ENCODE results near the gene SLC30A2.

Gene SLC30A2

DNA sequence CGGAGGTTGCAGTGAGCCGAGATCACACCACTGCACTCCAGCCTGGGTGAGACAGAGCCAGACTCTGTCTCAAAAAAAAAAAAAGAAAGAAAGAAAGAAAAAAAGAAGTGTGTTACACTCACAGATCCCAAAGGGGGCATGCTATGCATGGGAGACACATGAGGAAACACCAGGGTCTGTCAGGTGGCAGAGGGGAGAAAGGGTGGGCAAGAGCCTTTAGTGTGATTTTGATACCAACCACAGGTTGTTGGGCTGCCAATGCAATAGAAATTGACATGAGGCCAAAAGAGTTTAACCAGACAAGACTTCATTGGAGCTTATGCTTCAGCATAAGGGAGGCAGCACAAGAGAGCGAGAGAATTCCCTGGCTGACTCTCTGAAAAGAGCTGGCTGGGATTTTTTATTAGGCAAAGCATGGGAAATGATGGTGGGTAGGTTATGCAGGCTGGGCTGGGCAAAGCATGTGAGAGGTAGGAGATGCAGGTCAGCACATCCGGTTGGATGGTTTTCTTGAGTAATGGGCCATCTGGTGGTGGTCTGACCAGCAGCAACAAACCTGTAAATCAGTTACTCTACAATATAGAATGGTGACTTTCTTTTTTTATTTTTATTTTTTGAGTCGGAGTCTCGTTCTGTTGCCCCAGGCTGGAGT, 36.0 kb downstream of the SLC30A2 start:
- no peak for DNase-seq
- in situ Hi-C loops (cut with MboI; ENCODE audit: low pct_unique_long_range_greater_than_20kb, low sequenced_read_pairs), result no loop called here

DNA sequence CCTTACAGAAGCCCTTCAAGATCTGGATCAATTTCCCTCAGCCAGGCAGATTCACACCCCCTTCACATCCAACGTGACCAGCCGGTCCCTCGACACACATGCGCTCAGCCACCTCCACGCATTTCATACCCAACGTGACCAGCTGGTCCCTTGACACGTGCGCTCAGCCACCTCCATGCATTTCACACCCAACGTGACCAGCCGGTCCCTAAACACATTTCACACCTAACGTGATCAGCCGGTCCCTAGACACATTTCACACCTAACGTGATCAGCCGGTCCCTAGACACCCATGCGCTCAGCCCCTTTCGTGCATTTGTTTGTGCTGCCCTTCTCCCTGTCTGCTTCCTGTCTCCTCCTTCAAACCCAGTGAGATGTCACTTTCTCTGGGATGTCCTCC, 39.2 kb downstream of the SLC30A2 start:
- in situ Hi-C loops (cut with MboI; ENCODE audit: low pct_unique_long_range_greater_than_20kb, low sequenced_read_pairs), result no loop called here
- DNase-seq, result no peak

DNA sequence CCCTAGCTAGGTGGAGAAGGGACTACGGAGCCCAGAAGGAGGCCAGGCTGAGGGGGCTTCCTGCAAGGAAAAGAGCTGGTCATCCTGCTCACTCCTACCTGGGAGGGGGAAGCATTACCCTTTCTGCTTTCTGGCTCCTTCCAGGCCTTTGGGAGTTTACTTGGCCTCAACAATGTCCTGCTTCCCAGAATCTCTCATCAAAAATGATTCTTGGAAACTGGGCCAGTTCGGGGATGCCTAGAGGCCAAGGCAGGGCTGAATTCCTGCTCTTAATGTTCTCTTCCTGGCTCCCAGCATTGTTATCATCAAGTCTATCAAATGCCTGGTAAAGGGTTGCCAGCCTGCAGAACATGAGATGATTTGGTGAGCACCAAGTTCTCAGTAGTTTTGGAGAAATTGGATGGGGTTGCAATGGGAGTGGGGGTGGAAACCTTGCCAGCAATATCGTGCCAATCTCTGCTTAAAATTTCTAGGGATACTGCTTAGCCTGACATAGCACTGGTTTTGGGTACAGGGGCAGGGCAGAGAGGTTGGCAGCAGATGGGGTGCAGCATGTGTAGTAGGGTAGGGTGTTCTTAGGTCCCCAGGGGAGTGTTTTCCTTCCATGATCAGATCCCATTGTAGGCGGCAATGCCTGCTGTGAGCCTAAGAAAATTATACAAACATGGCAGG, 40.3 kb downstream of the SLC30A2 start:
- in situ Hi-C loops (cut with MboI; ENCODE audit: low pct_unique_long_range_greater_than_20kb, low sequenced_read_pairs), result no loop called here
- no peak for DNase-seq

DNA sequence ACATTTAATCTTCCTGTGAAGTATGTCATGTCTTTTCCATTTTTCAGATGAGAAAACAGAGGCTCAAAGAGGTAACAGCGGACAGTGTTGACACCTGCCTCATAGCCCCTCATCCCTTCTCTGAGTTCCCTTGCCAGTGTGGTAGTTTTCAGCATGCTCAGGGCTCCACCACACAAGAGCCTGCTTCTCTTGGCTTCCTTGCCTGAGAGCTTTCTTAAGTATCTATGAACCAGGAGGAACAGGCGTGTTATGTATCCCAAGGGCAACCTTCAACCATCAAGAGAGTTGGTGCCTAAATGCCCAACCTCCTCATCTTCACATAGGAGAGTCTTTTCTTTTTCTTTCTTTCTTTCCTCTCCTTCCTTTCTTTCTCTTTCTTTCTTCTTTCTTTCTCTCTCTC, 42.2 kb downstream of the SLC30A2 start:
- in situ Hi-C loops (cut with MboI; ENCODE audit: low pct_unique_long_range_greater_than_20kb, low sequenced_read_pairs), result no loop called here
- no peak for DNase-seq

GRCh38 chr1:26003262-26003661, 42.7 kb downstream of the SLC30A2 start:
- DNase-seq, result no peak
- in situ Hi-C loops (cut with MboI; ENCODE audit: low pct_unique_long_range_greater_than_20kb, low sequenced_read_pairs), result no loop called here

DNA sequence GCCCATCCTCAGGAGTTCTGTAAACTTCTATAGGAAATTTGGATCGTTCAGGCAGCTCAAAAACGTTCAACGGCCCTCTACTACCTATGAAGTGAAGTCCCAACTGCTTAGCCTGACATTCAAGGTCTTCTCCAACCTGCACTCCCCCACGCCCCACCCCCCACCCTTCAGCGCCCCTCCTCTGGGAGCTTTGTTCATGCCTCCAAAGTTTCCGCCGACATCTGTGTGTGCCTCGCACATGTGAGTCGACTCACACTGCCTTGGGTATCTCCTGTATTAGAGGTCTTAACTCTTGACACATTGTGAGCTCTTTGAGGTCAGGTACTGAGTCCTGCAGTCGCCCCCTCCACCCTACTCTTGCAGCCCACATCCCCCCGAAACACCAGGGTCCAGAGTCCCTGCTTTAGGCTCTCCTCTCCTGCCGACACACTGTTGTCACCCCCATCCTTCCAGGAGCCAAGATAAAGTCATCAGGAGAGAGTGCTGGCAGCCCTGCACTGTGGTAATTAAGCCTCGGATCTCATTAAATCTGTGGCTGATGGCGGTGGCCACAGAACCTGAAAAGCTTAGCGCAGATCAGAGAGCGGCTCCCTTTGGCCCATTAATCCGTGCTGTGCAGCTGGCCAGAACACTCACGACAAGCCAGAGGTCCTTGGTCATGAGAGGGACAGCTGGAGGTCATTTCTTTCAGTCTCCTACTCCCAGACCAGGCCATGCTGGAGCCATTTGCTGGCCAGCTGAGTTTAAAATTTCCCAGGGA, 46.7 kb downstream of the SLC30A2 start:
- in situ Hi-C loops (cut with MboI; ENCODE audit: low pct_unique_long_range_greater_than_20kb, low sequenced_read_pairs), result loop anchor here (10.0 kb wide), 1 partner anchor 104 kb away; no protein-coding TSS in a partner anchor
- no peak for DNase-seq

- in situ Hi-C loops (cut with MboI; ENCODE audit: low pct_unique_long_range_greater_than_20kb, low sequenced_read_pairs), result loop anchor here (10.0 kb wide), 1 partner anchor 103 kb away; no protein-coding TSS in a partner anchor
- DNase-seq, result peak; percentile 99
Measured at GRCh38 chr1:25997828-25998761, 47.8 kb downstream of the SLC30A2 start, which contains the start of gene PAFAH2. PAFAH2 (minus strand) TSS chr1:25998063; CDS start chr1:25990816, 7,247 bp downstream.

- peak; percentile 75 for DNase-seq
- in situ Hi-C loops (cut with MboI; ENCODE audit: low pct_unique_long_range_greater_than_20kb, low sequenced_read_pairs), result loop anchor here (10.0 kb wide), 1 partner anchor 102 kb away; no protein-coding TSS in a partner anchor
Measured at GRCh38 chr1:25996966-25997827, 48.7 kb downstream of the SLC30A2 start.

DNA sequence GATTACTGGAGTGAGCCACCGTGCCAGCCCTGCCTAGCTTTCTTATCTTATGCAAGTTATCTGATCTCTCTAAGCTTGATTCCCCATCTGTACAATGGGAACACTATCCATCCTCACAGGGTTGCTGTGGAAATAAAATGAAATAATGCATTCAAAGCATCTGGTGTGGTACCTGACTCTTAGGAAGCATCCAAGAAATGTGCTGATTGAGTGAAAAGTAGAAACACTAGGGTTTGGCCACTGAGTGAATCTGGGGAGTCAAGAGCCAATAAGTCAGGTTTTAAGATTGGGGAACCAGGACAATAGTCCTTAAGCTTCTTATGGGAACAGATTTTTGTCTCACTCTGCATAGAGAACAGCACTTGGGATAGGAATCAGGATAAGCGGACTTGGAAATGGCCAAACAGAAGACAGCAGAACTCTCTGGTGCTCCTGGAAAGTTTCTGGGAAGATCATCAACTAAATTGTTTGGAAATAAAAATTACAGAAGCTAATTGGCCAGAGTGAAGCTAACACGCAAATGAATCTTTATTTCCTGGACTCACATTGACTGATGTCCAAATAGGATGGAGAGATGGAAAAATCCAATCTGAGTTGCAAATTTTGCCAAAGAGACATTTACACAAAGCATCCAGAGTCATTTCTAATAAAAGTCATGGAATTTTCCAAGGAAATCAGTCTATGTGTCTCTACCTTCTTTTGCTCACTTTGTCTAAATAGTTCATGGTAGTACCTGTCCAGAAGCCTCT, 51.3 kb downstream of the SLC30A2 start:
- no peak for DNase-seq
- in situ Hi-C loops (cut with MboI; ENCODE audit: low pct_unique_long_range_greater_than_20kb, low sequenced_read_pairs), result loop anchor here (10.0 kb wide), 1 partner anchor 100 kb away; no protein-coding TSS in a partner anchor

DNA sequence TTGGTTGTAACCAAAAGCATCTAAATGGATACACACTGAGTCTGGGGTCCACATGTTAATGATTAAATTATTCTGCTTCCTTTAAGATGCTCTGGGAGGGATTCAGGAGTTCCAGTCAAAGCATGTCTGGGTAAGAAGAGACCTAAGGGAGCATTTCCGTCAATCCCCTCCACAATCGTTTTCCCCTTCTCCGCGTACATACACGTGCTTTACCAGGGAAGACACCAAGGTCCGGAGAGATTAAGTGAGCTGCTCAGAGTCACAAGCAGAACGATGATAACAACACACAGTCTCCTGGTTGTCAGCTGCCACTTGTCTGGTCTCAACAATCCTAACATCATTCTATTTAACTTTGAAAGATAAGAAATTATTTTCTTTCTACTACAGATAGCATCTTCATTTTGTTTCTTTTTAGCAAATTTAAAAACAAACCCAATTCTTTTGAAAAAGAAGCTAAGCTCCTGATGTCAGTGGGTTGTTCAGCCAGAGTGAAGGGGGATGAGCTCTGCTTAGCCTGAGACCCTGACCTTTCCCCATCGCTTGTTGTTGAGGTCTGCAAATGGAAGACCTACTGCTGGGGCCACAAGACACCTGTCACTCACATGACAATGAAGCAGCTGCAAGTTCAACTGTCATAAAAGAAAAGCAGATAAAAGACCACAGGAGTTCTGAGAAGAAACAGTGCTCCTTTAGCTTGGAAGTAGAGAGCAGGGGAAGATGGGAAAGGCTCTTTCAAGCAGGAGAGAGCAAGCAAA, 52.5 kb downstream of the SLC30A2 start:
- in situ Hi-C loops (cut with MboI; ENCODE audit: low pct_unique_long_range_greater_than_20kb, low sequenced_read_pairs), result loop anchor here (10.0 kb wide), 1 partner anchor 99 kb away; no protein-coding TSS in a partner anchor
- DNase-seq, result no peak

DNA sequence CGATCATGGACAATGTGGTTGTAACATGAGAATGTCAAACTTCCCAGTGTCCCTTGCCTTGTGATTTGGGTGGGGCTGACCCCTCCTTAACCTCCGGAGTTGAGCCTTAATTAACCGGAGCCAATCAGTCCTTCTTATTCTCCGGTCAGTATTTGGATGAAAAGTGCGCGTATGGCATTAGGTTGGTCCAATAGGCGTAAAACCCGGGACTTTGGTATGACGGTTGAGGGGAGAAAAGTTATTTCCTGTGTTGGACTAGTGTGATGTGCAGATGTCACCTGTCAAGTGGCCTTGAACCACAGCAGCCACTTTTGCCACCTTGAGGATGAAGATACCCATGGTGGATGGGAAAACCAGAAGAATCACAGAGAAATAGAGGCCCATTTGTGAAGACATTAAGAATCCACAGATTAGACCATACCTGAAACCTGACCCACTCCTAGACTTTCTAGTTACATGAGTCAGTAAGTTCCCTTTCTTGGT, 53.2 kb downstream of the SLC30A2 start:
- no peak for DNase-seq
- in situ Hi-C loops (cut with MboI; ENCODE audit: low pct_unique_long_range_greater_than_20kb, low sequenced_read_pairs), result loop anchor here (10.0 kb wide), 1 partner anchor 98 kb away; no protein-coding TSS in a partner anchor

GRCh38 chr1:25991937-25992688, 53.8 kb downstream of the SLC30A2 start:
- in situ Hi-C loops (cut with MboI; ENCODE audit: low pct_unique_long_range_greater_than_20kb, low sequenced_read_pairs), result loop anchor here (10.0 kb wide), 1 partner anchor 97 kb away; no protein-coding TSS in a partner anchor
- DNase-seq, result peak; percentile 45

- DNase-seq, result peak; percentile 77
- in situ Hi-C loops (cut with MboI; ENCODE audit: low pct_unique_long_range_greater_than_20kb, low sequenced_read_pairs), result loop anchor here (10.0 kb wide), 1 partner anchor 96 kb away; no protein-coding TSS in a partner anchor
Measured at GRCh38 chr1:25990702-25991395, 55.1 kb downstream of the SLC30A2 start.

DNA sequence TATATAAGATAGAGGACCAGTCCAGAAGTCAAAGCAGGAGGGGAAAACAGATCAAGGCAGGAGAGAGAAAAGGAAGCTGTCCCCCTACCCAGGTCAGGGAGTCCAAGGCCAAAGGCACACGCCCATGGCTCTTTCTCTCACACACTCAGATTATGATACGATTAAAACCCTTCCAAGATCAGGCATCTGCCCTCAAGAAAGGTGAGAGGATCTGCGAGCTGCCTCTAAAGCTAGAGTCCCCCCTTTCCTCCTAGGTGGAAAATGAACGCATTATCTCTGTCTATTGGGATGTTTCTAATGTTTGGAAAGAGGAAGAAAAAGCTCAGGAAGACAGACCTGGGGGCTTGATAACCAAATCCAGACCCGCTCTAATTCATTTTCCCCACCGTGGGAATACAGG, 55.7 kb downstream of the SLC30A2 start:
- in situ Hi-C loops (cut with MboI; ENCODE audit: low pct_unique_long_range_greater_than_20kb, low sequenced_read_pairs), result loop anchor here (10.0 kb wide), 1 partner anchor 95 kb away; no protein-coding TSS in a partner anchor
- no peak for DNase-seq

Measured in KBM-7 (cell line).